Measurements from ENCODE around the gene ABCB9.
A peak's percentile ranks its signal among the peaks of the same experiment; 100 is the strongest.

The ABCB9 gene

GRCh38 chr12:122886161-122886560, 80.1 kb downstream of the ABCB9 start:
- FAIRE-seq (peak; percentile 69), DNase-seq (ENCODE audit: insufficient read length, low spot score) (no peak)
- TF ChIP-seq POU2F2 (IDR thresholded peaks at IDR 0.05; ENCODE audit: low read depth, low read length) (no peak), TAF1 (IDR thresholded peaks at IDR 0.05; ENCODE audit: low read depth, low read length) (no peak), POLR2A (IDR thresholded peaks at IDR 0.05; ENCODE audit: low read depth, low read length) (no peak), PAX5 (IDR thresholded peaks at IDR 0.05; ENCODE audit: insufficient read depth, low read length, severe bottlenecking) (no peak), SPI1 (IDR thresholded peaks at IDR 0.05; ENCODE audit: low read depth, low read length) (no peak), POLR2AphosphoS5 (IDR thresholded peaks at IDR 0.05; ENCODE audit: low read depth, low read length) (no peak)

GRCh38 chr12:122884860-122885259, 81.4 kb downstream of the ABCB9 start:
- DNase-seq (ENCODE audit: insufficient read length, low spot score): no peak
- FAIRE-seq: no peak
- TF ChIP-seq PAX5 (IDR thresholded peaks at IDR 0.05; ENCODE audit: insufficient read depth, low read length, severe bottlenecking): no peak
- TF ChIP-seq POLR2A (IDR thresholded peaks at IDR 0.05; ENCODE audit: low read depth, low read length): no peak
- no peak for TF ChIP-seq TAF1 (IDR thresholded peaks at IDR 0.05; ENCODE audit: low read depth, low read length)
- no peak for TF ChIP-seq POLR2AphosphoS5 (IDR thresholded peaks at IDR 0.05; ENCODE audit: low read depth, low read length)
- TF ChIP-seq POU2F2 (IDR thresholded peaks at IDR 0.05; ENCODE audit: low read depth, low read length): no peak
- TF ChIP-seq SPI1 (IDR thresholded peaks at IDR 0.05; ENCODE audit: low read depth, low read length): no peak

- DNase-seq (ENCODE audit: insufficient read length, low spot score) (no peak), FAIRE-seq (no peak)
- TF ChIP-seq POLR2A (IDR thresholded peaks at IDR 0.05; ENCODE audit: low read depth, low read length): no peak
- no peak for TF ChIP-seq TAF1 (IDR thresholded peaks at IDR 0.05; ENCODE audit: low read depth, low read length)
- TF ChIP-seq POLR2AphosphoS5 (IDR thresholded peaks at IDR 0.05; ENCODE audit: low read depth, low read length): no peak
- TF ChIP-seq PAX5 (IDR thresholded peaks at IDR 0.05; ENCODE audit: insufficient read depth, low read length, severe bottlenecking): no peak
- no peak for TF ChIP-seq SPI1 (IDR thresholded peaks at IDR 0.05; ENCODE audit: low read depth, low read length)
- TF ChIP-seq POU2F2 (IDR thresholded peaks at IDR 0.05; ENCODE audit: low read depth, low read length): no peak
Measured at GRCh38 chr12:122884091-122884826, 82.0 kb downstream of the ABCB9 start.

- FAIRE-seq (no peak), DNase-seq (ENCODE audit: insufficient read length, low spot score) (no peak)
- no peak for TF ChIP-seq POLR2AphosphoS5 (IDR thresholded peaks at IDR 0.05; ENCODE audit: low read depth, low read length)
- no peak for TF ChIP-seq POLR2A (IDR thresholded peaks at IDR 0.05; ENCODE audit: low read depth, low read length)
- TF ChIP-seq PAX5 (IDR thresholded peaks at IDR 0.05; ENCODE audit: insufficient read depth, low read length, severe bottlenecking): no peak
- no peak for TF ChIP-seq SPI1 (IDR thresholded peaks at IDR 0.05; ENCODE audit: low read depth, low read length)
- TF ChIP-seq POU2F2 (IDR thresholded peaks at IDR 0.05; ENCODE audit: low read depth, low read length): no peak
- no peak for TF ChIP-seq TAF1 (IDR thresholded peaks at IDR 0.05; ENCODE audit: low read depth, low read length)
Measured at GRCh38 chr12:122882908-122883558, 83.2 kb downstream of the ABCB9 start.

GRCh38 chr12:122880668-122881067, 85.6 kb downstream of the ABCB9 start:
- FAIRE-seq: no peak
- TF ChIP-seq POLR2AphosphoS5 (IDR thresholded peaks at IDR 0.05; ENCODE audit: low read depth, low read length) (no peak), POLR2A (IDR thresholded peaks at IDR 0.05; ENCODE audit: low read depth, low read length) (no peak), SPI1 (IDR thresholded peaks at IDR 0.05; ENCODE audit: low read depth, low read length) (no peak), TAF1 (IDR thresholded peaks at IDR 0.05; ENCODE audit: low read depth, low read length) (no peak), POU2F2 (IDR thresholded peaks at IDR 0.05; ENCODE audit: low read depth, low read length) (no peak), PAX5 (IDR thresholded peaks at IDR 0.05; ENCODE audit: insufficient read depth, low read length, severe bottlenecking) (no peak)
- no peak for DNase-seq (ENCODE audit: insufficient read length, low spot score)

GRCh38 chr12:122880155-122880667, 86.1 kb downstream of the ABCB9 start:
- no peak for TF ChIP-seq SPI1 (IDR thresholded peaks at IDR 0.05; ENCODE audit: low read depth, low read length)
- TF ChIP-seq POU2F2 (IDR thresholded peaks at IDR 0.05; ENCODE audit: low read depth, low read length): no peak
- TF ChIP-seq TAF1 (IDR thresholded peaks at IDR 0.05; ENCODE audit: low read depth, low read length): no peak
- TF ChIP-seq POLR2A (IDR thresholded peaks at IDR 0.05; ENCODE audit: low read depth, low read length): no peak
- no peak for TF ChIP-seq POLR2AphosphoS5 (IDR thresholded peaks at IDR 0.05; ENCODE audit: low read depth, low read length)
- no peak for TF ChIP-seq PAX5 (IDR thresholded peaks at IDR 0.05; ENCODE audit: insufficient read depth, low read length, severe bottlenecking)
- no peak for FAIRE-seq
- no peak for DNase-seq (ENCODE audit: insufficient read length, low spot score)

Data from GM12891 (cell line).